GM23248 (cell line): ENCODE measurements around the gene DUOXA1.

Experiments
- EZH2 ChIP-seq: fragments of 200-600 bp; sonication (generic); IDR thresholded peaks from 2 replicates; pipeline ENCODE4 v1.6.1; 2018; ENCODE audit warnings: antibody characterized with exemption, mild to moderate bottlenecking; ENCODE audit not compliant: insufficient read depth, poor library complexity, severe bottlenecking
- EZH2phosphoT487 ChIP-seq: fragments of 200-600 bp; sonication (generic); IDR thresholded peaks from 2 replicates; pipeline ENCODE4 v1.6.1; 2018; ENCODE audit warnings: antibody characterized with exemption, moderate library complexity, mild to moderate bottlenecking, low read depth; ENCODE audit not compliant: insufficient read depth

DNA sequence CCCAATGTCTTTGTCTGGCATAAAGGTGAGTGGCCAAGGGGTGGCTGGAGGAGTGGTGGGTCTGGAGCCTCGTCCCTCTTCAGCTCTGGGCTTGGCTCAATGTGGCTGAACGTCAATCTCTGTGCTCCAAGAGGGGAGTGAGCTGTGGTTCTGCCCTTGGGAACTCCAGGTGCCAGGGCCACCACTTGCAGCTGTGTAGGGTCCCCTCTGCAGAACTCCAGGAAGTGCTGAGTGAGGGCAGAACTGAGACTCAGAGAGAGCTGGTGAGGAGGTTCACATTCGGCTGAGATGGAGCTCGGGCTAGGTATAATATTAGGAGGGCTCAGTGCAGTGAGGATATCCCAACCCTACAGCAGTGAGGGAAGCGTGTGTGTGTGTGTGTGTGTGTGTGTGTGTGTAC lies 11.7 kb upstream of the DUOXA1 start:
- TF ChIP-seq EZH2 (no peak), EZH2phosphoT487 (no peak)
